Medulla oblongata (tissue), 1 donor: Measurements from ENCODE around the gene MAD1L1.

ENCODE experiments used
- DNase-seq: peaks from one replicate; pipeline ENCODE4 v3.0.0-alpha.2; 2015; ENCODE audit errors: extremely low spot score

MAD1L1 gene

DNA sequence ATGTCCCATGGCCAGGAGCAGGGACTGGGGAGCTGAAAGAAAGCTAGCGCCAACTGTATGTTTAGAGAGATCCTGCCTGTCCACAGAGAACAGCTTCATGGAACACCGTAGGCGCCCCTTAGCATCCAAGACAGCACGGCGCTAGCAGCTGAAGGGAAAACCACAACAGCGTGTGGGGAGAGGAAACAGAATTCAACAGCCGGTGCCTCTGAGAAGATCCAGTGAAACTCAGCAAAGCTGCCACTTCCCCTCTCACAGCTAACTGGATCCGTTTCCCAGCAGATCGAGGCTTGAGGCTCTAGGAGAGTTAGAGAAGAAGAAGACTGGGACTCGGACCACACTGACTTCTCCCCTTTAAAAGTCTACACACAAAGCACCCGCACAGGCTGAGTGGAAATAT is 145.0 kb downstream of the MAD1L1 start:
- DNase-seq: peak; percentile 66

DNA sequence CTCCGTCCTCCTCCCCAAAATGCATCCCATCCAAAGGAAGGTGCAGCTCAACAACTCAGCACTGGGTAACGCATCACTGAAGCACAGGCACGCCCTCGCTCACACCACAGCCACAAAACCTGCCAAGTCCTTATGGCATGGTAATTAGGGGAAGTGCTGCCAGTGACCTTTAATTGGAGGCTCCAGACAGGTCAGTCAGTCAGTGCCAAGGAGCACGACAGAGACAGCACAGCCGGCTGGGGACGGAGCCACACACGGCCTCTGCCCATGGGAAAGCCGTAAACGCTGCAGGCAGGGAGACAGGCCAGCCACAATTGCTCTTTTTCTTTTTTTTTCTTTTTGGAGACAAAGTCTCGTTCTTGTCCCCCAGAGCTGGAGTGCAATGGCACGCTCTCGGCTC is 146.5 kb downstream of the MAD1L1 start:
- peak; percentile 60 for DNase-seq

DNA sequence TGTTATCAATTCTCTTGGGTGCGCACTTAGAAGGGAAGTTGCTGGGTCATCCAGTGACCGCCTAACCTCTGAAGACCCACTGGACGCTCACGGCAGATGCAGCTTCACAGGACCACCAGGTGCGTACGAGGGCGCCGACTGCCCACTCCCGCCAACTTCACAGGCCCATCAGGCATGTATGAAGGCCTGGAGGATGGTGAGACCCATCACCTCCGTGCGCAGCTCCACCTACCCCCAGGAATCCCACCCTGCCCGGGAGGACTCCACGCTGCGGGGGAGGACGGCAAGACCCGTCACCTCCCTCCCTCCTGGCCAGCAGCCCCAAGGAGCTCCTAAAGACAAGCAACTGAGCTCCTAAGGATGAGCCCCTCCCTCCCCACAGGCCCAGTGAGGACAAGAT is 146.9 kb downstream of the MAD1L1 start:
- DNase-seq: no peak

DNA sequence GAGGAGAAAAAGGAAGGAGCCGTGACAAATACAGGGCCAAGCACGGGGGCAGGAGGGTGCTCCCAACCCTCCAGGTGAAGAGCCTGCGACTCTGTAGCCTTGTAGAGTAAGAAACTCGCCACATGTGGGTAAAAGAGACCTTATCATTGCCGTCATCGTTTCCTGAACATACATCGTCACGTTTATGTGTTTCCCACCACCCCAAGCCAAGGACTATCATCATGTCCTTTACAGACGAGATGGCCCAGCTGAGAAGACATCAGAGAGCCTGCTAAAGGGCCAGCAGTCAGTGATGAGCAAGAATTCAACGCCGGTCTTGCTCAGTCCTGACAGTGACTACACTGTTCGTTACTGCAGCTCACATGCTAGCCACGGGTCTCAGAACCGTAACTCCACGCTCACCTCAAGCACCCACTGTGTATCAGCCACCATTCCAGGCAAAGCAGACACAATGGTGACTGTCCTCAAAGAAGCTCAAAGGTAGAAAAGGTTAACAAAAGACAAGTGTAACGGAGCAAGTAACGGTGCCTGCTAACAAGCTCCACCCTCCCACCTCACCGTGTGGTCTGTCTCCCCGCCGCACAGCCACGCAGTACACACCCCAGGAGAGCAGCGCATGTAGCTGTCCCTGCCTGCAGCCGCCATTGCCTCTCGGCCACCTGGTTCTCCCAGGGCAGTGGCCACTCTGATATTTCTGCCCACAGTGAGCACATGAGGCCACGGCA is 147.8 kb downstream of the MAD1L1 start:
- DNase-seq: no peak

DNA sequence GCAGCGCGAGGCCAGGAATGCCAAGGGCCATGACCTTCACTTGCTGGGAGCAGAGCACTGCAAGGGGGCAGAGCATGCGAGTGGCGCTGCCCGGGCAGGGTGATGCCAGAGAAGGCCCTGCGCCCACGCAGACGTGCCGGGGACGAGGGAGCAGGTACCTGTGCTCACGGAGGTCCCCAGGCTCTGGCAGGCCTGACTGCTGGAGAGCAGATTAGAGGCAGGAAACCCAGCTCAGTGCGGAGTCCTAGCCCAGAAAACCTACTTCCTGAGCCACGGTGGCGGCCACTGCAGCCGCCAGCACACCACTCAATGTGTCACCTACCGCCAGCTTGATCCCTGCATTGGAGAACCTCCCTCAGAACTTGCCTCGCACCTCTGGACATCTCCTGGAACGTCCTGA is 148.4 kb downstream of the MAD1L1 start:
- DNase-seq: no peak

DNA sequence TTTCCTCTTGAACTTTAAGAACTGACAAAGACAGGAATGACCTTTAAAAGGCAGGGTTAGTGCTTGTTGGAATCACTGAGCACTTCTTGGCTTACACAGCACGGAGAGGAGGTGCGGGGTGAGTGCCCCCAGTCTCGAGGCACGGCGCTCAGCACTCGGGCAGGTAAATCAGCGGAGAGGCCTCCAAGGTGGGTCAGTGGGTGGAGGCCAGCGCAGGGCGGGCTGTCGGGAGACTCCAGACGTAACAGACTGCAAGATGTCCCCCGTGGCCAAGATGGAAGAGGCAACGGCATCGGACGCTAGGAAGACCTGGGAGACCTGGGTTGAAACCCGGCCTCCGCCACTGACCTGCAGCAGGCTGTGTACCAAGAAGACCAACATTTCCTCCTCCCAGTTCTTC is 149.4 kb downstream of the MAD1L1 start:
- no peak for DNase-seq

DNA sequence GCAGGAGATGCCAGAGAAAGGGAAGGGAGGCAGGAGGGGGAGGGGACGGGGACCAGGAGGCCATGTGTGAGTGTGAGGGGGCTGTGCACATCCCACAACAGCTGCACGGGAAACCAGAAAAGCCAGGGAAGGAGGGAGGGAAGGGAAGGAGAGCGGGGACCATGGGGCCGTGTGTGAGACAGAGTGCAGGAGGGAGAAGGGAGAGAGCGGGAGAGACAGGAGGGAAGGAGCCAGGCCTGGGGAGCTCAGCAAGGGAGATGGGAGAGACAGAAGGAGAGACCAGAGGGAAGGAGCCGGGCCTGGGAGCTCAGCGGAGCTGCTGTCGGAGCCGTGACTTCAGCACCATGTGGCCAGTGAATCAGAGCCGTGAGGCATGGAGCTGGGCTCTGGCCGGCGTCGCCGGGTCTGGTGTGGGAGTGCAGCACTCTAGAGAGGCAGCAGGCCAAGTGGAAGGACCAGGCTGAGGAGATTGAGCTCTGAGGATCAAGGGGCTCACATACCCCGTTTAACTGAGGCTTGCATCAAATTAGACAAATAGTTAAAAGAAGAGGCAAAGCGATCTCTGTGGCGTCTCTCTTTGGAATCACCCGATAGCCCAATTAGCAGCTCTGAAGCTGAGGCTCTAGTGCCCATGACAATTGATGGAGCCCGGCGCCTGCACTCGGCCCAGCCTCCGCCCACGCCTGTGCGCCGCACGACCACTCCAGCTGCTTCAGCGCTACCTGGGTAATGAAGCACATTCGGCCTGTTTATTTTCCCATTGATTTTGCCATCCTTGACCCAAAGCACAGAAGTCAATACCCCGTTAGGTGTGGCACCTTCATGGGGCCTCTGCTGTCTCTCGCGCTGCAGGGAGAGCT is 150.4 kb downstream of the MAD1L1 start:
- DNase-seq: peak; percentile 37

DNA sequence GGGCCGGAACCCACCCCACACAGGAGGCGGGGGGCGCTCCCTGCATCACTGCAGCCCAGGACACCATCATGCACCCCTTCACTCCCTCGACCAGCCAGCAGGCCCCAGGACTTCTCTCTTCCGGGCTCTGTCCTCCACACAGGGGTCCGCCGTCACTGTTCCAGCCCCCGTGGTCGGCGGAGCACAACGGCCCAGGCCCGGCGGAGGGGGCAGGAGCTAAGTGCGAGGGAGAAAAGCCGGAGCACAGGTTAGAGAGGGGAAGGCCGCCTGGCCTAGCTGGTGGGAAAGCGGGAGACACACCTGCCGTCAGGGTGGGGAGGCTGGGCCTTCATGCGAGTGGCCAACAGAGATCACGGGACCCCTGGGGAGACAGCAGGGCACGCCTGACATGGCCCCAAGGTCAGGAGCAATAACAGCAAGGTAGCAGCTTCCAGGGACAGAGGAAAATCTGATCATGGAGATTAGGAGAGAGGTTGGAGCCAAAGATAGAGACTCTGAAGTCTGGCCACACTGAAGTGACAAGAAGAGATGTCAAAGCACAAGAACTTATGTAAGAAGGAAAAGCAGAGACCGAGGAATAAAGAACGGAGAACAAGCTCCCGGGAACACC is 151.1 kb downstream of the MAD1L1 start:
- no peak for DNase-seq

DNA sequence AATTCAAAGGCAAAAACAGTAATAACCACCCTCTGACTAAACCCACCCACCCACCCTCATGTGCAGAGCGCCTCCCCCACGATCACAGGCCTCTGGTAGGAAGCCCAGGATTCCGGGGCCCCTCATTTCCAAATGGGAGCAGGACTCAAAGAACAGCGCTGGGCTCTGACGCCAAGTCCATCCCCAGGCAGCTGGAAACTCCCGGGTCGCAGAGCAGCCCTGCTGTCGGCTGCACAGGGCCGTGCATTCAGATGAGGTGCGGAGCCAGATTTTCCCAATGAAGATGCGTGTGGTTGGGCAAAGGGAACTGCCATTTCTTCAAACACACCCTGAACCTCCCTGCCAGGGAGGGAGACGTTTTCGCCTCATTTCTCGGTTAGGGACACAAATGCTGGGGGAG is 152.3 kb downstream of the MAD1L1 start:
- DNase-seq: no peak

DNA sequence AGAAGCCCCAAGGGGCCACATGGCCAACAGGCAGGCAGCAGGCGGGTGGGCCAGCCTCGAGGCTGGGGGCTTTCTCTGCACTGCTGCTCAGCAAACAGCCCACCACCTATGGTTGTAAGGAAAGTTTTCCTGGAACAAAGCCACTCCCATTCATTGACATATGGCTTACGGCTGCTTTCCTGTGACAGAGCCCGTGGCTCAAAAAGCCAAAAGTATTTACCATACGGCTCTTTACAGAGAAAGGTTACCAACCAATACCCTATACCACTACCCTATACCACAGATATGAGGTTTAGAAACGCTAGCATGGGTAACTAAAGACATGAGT is 152.7 kb downstream of the MAD1L1 start:
- no peak for DNase-seq

DNA sequence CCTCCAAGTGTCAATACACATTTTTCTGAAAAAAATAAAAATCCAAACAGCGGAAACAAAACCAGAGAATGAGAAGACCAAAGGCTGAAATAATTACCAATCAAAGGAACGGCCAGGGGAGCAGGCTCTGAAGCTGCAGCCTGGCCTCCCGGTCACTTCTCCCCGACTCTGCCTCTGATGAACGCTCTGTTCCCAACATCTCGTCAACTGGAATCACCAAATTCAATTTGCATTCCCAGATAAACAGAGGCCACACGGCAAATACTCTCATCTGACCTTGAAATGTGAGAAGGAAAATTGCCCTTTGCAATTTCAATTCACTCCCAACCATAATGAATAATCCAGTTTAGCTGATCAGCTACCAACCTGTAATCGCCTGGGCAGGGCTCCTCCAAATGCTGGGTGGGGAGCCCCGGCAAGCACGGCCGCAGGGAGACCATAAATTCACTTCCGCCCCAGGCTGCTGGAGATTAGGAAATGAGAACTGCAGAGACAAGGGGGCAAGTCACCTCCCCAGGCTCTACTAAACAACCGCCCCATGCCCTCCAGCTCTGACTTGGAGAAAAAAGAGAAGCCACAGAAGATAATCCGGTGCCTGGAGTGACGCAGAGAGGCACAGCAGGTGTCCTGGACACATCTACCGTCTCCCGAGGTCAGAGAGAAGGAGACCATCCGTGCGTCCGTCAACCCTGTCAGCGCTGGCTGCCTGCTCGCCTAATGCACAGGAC is 153.2 kb downstream of the MAD1L1 start:
- DNase-seq: no peak

DNA sequence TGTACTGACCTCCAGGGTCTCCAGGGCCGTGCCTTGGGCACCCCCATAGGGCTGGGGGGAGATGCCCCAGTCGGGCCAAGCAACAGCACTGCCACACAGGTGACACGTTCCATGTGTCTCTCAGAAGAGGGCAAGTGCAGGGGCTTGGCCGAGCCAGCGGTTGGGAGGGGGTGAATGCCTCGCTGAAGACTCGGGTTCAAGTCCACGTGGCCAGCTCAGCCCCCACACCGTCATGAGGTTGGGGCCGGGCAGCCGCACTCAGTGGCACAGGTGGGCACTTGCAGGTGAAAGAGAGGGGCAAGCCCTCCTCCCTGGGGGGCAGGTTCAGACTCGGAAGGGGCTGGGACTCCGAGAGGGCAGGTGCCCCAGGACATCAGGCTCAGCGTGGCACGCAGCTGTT is 153.8 kb downstream of the MAD1L1 start:
- no peak for DNase-seq

DNA sequence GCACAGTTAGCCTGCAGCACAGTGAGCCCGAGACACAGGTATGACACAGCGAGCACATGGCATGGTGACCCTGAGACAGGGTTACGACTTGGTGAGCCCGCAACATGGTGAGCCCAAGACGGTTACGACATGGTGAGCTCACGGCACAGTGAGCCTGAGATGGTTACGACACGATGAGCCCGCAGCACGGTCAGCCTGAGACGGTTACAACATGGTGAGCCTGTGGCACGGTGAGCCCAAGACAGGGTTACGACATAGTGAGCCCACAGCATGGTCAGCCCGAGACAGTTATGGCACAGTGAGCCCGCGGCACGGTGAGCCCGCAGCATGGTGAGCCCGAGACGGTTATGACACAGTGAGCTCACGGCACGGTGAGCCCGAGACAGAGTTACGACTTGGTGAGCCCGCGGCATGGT is 156.1 kb downstream of the MAD1L1 start:
- DNase-seq: no peak

DNA sequence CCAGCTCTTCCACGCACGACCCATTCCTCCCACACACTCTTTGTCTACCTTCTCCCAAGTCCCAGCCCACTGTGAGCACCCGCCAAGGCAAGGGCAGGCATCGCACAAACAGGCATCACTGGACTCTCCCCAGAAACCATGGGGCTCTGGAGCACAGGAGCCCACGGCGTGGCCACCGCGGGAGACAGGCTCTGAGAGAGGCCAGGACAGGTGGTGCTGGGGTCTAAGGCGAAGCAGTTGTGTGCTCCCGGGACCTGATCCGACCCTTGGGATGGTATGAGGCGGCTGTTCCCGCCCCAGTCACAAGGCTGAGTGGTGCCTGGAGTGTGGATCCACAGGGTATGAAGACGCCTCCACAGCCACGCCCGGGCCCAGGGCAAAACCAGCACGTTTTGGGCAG is 156.9 kb downstream of the MAD1L1 start:
- no peak for DNase-seq

DNA sequence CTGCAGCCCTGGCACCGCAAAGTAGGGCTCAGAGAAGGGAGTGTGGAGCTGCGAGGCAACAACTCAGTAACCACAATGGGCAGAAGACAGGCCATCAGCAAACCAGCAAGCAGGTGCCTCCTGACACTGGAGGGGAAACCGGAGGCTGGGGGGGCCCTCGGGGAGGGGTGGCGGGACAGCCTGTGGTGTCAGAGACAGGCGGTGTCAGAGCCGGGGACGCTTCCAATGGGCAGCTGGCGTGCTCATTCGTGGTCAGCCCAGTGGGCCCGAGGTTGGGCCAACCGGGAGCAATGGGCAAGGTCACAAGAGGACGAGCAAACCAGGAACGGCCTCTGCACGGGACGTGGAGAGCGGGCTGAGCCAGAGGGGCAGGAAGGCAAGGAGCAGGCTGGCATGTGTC is 158.1 kb downstream of the MAD1L1 start:
- no peak for DNase-seq

DNA sequence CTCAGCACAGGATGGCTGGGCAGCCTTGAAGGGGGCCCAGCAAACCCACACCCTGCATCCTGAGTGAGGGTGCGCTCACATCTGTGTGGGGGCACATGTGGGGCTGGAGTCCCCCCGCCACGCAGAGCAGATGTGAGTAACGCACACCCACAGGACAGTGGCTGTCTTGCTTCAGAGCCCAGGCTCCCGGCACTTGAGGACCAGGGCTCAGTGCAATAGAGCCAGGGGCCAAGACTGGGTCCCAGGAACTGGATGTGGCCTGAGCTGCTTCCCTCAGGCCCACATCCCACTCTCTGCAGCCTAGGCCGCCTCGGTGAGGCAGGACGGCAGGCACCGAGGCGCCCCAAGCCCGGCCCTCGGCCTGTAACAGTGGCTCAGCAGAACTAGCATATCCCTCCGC is 159.9 kb downstream of the MAD1L1 start:
- DNase-seq: no peak

DNA sequence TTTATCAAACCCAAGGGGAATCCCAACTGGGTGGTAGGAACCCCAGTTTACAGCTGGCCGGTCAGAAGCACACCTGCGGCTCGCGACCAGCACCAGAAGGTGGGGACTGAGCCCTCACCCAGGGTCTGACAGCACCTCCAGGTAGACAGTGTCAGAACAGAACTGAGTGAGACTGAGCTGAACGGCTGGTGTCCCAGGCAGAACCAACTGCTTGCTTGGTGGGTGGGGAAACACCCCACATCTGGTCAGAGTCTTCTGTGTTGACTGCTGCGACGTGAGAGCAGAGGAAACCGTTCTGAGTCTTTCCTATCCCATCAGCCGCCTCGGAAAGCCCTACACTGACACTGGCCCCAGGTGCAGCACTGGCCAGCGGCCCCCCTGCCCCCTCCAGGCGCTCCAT is 160.7 kb downstream of the MAD1L1 start:
- DNase-seq: no peak

DNA sequence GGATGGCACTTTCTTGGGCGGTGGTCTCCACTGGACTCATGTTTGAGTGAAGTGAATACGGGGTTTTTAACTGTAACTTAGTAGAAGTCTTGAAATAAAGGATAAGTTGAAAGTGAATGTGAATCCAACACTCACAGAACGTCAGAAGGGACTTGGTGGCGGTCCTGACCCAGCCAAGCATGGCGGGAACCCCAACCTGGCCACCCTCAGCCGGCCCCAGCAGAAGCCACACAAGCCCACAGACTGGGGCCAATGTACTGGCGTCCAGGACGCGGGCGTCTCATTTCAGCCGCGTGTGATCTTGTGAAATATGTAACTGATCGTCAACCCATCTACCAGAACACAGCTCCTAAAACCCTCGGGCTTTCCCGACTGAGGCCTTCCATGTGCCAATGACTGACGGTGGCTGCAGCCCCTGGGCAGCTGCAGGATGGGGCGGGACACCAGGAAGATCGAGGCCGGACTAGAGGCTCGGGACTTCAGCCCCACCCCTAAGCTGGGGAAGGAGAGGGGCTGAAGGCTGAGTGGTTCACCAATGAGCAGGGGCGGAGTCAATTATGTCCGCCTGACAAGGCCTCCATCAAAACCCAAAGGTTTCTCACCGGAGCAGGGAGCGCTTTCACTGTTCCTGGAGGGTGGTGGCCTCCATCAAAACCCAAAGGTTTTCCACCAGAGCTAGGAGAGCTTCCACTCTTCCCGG is 161.5 kb downstream of the MAD1L1 start:
- no peak for DNase-seq

DNA sequence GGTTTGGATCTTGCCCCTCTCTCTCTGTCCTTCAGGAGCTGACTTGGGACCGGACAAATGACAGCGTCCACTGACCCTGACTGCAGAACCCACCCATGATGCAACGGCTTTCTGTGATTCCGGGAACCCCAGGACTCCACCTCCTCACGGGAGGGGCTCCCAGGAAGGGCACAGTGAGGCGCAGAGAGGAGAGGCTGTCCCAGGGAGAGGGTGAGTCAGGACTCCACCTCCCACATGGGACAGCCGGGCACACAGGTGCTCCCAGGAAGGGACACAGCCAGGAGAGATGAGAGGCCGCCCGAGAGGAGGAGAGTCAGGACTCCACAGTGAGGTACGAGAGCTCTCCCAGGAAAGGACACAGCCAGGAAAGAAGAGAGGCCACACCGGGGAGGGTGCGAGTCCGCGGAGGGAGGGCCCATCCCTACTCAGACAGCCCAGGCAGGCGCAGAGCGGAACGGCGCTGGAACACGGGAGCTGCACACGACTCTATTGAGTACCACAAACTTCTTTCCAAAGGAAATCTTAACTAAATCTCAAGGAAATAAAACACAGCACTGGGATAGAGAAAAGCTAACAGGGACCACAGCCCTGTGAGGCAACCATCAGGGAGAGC is 162.5 kb downstream of the MAD1L1 start:
- DNase-seq: no peak

DNA sequence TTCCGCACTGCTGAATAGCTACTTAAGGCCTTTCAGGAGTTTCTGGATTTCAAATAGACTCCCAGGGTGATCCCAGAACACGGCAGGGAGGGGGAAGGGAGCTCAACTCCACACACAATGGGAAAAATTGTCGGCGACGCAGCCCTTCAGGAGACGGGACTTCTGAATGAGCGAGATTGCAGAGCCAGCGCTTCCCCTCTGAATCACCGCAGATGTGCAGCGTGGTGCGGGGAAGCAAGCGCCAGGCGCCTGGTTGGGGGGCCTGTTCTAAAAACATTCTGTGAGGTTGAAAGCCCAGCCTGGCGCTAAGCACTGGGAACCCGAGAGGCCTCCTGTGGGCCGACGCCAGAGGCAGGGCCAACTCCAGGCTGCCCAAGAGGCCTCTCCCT is 163.3 kb downstream of the MAD1L1 start:
- DNase-seq: peak; percentile 15
